ENCODE results near the gene C1orf159.

GRCh38 chr1:1038694-1039093 is 77.2 kb downstream of the C1orf159 start:
- TF ChIP-seq CTCF (IDR thresholded peaks at IDR 0.05): no peak
- TF ChIP-seq POLR2A (IDR thresholded peaks at IDR 0.05): no peak
